ENCODE measurements around the gene DCTN1.
"Not testable (repeated sequence)": the region's sequence is repeated elsewhere in the genome, so short reads cannot be mapped to it uniquely, and the experiment has no call there.

The DCTN1 gene

DNA sequence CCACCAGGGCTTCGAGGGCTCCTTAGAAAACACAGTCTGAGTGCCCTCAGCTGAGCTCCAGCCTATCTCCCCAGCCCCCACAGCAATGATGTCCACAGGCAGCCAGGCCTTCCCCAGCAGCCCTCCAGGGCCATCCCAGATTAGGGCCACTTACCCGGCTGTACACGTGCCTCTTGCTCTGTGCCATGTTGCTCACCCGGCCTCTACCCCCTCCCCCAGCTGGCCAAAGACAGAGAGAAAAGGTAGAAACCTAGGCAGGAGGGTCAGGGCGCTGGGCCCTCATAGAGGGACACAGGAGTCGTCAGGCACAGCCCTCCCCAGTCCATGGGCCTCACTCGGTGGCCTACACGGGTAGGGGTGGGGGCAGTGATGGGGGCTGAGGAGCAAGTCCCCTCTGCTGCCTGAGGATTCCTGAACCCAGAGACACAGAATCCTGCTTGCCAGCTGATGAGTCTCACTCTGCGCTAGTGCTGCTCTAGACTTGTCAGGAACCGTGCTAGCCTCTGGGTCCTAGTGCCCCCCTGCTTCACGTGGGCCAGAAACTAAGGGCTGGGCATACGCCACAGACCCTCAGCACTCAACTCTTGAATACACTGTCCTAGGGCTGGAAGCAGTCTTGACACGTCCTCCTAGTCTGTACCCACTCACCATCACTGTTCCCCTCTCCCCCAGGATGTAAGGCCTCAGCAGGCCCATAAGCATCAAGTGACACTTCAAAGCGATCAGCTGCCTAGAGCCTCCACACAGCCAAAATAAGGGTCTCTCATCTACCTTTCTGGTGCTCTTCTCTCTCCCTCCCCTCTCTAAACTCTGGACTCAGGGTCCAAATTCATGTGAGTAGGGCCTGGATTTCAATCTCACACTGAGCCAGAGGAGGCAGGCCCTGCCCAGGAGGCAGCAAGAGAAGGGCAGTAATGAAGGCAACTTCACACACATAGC, at the start of gene DCTN1:
Gene DCTN1, minus strand, starts transcription at position 461 of the 939 bp plus-strand sequence. Its CDS starts 274 bp downstream, at position 187.
- FAIRE-seq, result no peak

DNA sequence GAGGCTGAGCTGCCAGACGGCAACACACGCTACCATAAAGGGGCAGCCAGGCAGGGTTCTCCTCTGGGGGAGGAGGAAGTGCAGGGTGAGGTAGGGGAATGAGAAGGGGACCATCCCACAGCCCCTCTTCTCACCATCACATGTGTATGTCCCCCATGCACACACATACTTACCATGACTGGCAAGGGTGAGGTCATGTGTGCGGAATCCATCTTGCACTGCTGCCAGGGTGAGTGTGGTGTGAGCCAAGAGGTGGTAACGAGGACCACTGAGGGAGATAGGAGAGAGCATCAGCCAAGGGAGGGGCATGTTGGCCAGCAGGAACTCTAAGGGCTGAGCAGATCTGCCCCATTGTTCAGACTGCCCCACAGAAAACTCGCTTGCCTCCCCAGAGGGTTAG, 48.6 kb upstream of the DCTN1 start:
- FAIRE-seq, result no peak

DNA sequence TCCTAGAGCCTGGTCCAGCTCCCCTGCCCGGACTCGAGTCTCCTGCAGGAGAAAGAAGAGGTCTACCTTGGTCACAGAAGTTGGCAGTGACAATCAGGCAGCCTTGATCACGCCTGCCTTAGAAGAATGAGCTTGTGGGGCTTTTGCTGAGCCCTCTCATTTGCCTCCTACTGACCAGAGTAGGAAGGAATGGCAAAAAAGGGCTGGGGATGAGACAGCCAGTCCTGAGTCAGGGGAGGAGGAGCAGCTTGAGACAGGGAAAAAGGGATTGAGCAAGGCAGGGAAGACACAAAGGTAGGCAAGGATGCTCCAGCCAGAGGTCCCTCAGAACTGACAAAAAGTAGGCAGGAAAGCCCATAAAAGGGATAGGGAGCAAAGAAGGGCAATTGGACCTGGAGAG, 47.4 kb upstream of the DCTN1 start:
- no peak for FAIRE-seq

DNA sequence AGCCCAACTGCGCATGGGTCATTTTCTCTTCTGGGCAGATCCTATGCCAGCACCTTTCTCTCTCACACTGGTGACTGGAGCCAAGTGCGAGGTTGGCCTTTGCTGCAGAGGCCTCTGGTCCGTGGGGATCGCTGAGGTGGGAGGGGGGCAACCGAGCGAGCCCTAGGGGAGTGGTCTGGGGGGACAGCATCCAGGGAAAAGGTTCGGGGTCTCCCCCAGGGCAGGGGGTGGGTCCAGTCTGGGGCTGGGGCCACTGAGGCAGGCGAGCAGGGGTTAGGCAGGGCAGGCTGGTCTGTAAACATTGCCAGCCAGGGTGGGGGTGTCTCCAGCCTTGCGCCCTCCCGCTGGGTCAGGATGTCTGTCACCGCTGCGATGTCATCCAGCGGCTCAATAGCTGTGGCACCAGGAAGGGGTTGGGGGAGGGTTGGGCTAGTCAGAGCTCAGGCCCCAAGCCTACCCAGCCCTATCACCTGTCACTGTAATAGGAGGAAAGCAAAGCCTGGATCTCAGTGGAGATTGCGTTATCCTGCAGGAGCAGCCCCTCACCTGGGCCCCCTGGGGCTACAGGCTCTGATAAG, 46.2 kb upstream of the DCTN1 start:
- FAIRE-seq, result no peak

DNA sequence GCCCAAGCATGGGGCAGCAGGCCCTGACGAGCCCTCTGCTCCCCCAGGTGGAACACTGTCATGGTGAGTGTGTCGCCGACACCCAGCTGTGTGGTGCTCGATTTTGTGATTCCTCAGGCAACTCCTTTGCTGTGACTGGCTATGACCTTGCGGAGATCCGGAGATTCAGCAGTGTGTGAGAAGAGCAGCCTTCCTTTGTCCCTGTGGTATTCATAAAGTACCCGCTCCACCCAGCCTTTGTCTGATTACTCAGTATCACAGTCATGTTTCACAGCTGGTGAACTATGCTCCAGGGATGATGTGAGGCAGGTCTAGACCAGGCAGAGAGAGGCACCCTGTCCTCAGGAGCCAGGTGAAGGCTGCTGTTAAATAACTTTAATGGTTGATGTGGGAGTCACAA, 45.4 kb upstream of the DCTN1 start:
- FAIRE-seq, result no peak

DNA sequence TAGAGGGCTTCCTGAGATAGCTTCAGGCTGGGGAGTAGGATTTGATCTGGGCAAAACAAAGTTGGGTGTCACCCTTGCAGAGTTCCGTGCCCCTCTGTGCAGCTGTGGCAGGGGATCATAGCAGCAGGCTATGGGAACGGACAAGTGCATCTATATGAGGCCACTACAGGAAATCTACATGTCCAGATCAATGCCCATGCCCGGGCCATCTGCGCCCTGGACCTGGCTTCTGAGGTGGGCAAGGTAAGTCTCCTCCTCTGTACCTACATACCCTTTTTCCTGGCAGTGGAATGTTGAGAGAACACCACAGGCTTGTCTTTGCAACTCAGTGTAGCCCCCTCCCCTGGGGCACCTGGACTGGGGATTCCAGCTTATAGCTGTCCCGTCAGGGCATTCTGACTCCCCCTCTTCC, 44.9 kb upstream of the DCTN1 start:
- no peak for FAIRE-seq

DNA sequence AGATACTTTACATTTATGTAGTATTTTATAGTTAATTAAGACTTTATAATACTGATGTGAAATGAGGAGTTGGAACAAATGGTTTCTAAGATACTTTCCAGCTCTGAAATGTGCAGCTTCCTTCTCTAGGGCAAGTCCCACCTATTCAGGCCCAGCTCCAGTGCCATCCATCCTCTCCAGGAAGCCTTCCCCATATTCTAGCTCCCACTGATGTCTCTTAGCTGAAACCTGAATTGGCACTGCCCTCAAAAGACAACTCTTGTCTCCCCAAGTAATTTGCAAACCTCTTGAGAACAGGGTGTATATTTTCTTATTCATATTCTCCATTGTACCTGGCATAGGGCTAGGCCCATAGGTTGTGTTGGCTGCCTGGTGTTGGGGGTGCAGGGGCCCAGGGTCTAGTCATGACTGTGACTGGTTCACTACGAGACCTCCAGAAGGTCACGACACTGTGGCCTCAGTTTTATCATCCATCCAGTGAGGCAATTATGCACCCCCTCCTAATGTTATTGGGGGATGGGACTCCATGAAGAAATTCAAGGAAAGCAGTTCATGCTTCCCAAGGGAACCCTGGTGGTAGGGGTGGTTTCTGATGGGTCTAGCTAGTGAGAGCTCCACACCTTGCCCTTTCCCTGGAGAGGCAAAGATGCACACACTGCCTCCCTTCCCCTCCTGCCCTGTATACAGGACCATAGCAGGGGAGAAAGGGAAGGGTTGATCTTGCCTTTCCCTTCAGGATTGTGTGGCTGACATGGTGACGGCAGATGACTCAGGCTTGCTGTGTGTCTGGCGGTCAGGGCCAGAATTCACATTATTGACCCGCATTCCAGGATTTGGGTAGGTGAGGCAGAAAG, 44.3 kb upstream of the DCTN1 start:
- FAIRE-seq, result no peak

DNA sequence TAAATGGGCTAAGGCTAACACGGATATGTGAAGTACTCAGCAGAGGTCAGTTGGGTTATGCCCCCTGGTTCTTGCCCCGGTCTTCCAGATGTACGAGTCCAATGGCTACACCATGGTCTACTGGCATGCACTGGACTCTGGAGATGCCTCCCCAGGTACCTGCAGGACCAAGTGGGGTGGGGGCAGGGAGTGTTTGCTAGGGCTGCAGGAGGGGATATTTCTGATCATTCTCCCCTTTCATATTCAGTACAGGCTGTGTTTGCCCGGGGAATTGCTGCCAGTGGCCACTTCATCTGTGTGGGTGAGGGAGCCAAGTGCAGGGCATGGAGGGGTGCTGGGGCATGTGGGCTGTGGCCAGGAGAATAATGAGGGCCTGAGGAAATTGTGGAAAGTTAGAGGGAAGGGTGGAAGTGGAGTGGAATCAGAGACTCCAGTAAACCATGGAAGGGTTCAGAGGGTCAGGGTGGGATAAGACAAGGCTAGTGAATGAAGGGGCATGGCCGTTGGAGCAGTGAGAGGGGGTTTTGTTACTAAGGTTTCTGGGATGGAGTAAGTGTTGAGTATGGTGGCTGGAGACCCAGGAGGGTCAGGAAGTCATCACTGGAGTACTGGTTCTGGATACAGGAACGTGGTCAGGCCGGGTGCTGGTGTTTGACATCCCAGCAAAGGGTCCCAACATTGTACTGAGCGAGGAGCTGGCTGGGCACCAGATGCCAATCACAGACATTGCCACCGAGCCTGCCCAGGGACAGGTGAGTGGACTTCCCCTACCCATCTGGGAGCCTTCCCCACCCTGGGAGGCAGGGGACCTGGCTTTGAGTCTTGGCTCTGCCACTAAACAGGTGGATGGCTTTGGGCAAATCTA, 43.4 kb upstream of the DCTN1 start:
- FAIRE-seq, result no peak

DNA sequence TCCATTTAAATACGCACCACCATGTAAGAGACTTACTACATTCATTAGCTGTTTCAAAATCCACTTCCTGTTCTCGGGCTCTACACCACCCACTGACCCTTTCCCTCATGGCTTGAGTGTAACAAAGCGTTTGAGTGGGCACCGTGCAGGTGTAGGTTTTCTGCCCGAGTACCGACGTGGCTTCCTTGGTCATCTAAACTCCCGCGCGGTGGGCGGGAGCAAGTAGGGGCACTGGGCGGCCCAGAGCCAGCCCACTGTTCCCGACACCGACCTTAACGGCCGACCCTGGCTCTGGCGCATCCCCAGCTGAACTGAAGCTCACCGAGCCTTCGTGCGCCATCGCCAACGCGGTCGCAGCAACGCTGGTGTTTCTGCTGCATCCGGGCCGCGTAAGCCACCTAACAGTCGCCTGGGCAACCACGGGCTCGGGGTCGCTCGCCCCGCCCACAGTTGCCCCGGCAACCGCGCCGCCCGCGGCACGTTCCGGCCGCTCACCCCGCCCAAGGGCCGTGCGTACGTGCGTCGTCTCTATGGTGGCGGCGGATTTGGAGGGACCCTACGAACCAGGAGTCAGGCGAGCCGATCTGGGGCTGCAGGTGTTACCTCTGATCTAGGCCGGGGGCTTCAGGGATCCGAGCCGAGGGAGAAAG, 41.2 kb upstream of the DCTN1 start, which contains the start of the genes C2orf81 and WDR54:
Gene C2orf81, minus strand, starts transcription at position 399 of the 650 bp plus-strand sequence. Its CDS starts 59 bp downstream, at position 340.
Gene WDR54, plus strand, starts transcription at position 510 of the 650 bp plus-strand sequence. CDS start 424 bp downstream, outside the sequence.
- no peak for FAIRE-seq

DNA sequence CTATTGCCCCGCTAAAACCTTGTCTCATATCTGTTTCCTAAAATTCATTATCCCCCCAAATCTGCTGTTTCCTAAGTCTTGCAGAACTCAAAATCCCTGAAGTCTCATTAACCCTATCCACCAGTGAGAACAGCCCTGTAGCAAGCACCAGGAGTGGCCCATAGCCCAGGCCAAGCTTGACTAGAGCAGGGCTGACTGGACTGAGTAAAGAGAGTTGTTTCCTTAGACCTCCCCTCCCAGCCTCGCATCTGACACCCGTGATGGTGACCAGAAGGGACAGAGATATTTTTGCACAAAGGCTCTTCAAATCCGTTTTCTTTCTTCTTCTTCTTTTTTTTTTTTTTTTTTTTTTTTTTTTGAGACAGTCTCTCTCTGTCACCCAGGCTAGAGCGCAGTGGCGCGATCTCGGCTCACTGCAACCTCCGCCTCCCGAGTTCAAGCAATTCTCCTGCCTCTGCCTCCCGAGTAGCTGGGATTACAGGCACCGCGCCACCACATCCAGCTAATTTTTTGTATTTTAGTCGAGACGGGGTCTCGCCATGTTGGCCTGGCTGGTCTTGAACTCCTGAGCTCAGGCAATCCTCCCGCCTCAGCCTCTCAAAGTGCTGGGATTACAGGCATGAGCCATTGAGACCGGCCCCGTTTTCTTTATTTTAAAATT, 40.5 kb upstream of the DCTN1 start:
- FAIRE-seq, result not testable (repeated sequence)

DNA sequence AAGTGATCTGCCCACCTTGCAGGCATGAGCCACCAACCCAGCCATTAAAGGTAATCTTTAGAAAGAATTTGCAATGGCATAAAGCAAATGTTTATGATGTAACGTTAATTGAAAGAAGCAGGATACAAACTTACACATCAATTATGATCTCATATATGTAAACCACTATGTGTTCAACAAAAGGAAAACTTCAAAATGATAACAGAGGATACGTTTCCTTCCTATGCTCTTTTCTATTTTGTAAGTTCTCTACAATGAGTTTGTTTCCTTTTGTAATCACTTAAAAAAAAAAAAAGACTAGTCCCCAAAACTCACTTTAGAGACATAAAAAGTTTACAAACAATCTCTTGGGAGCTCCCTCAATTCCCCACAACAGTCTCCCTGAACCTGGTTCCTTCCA, 39.9 kb upstream of the DCTN1 start:
- FAIRE-seq, result no peak

DNA sequence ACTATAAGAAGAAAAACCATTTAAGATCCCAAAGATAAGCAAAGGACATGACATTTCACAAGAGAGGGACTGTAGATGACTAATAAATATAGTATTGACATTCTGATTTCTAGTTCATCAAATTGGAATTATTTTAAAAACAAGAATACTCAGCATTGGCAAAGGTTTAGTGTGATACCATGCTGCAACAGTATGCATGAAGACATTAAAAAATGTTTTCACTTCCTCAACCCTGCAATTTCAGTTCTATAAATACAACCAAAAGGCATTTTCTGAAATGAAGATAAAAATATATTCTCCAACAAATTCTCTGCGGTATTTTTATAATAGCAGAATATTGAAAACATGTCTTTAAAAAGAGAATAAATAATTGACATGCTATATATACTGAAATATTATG, 39.2 kb upstream of the DCTN1 start:
- FAIRE-seq, result no peak

DNA sequence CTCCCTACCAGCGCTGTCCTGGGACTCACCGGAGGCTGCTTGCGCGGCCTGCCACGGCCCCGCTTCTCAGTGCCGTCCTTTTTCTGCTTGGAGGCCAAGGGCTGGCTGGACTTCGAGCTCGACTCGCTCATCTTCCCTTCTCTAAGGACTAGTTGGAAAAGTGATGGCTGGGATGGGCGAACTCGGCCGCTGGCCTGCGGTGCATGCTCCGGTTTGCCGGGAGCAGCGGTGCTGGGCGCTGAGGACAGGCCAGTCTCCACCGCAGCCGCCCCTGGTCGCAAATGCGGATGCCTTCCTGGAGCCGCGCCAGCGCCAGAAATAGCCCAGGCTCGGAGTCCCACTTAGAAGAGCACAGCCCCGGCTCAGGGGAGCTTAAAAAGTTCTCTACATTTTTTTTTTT, 38.2 kb upstream of the DCTN1 start:
- no peak for FAIRE-seq

DNA sequence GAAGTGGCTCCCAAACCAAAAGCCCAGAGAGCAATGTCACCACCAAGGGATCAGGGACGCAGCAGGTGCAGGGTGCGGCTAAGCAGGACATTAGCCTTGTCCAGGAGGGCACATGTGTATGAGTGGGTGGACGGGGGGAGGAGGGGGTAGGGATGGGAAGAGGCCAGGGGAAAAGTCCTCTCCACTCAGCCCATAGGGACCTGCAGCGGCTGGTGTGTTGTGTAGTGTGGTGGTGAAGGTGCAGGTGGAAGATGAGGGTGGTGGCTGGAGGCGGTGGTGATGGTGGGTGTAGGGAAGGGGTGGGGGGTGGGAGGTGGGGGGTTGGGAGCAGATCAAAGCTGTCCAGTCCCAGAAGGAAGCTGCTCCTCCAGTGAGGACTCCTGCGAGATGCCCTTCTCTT, 37.7 kb upstream of the DCTN1 start:
- no peak for FAIRE-seq

DNA sequence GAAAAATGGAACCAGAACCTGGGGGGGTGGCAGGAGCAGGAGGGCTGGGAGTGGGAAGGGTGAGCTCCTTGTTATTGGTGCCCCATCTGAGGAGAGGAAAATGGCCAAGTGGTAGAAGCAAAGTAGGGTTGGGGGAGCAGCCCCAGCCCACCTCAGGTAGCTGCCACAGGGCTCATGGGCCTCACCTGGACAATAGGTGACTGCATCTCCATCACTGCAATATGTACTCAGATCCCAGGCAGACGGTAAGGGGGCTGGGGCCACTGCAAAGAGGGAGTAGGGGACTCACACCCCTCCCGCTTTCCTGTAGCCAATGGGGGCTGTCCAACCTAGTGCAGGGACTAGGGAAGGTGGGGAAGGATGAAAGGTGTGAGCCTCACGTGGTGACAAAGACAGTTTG, 37.1 kb upstream of the DCTN1 start:
- FAIRE-seq, result no peak

DNA sequence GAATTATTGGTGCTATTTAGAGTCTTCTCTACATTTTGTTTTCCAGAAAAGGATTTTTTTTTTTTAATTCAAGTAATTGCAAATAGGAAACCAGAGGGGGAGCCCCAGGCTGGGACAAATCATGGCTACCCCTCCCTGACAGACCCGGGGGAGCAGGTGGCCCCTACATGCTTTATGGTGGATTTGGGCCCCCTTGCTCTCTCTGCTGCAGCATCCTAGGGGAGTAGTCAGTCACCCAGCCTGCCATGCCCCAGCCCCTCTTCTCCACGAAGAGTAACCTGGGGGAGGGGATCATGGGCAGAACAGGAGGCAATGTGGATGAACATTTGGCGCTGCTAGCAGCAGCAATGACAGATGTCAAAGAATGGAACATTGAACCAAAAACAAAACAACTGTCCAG, 36.7 kb upstream of the DCTN1 start:
- no peak for FAIRE-seq

DNA sequence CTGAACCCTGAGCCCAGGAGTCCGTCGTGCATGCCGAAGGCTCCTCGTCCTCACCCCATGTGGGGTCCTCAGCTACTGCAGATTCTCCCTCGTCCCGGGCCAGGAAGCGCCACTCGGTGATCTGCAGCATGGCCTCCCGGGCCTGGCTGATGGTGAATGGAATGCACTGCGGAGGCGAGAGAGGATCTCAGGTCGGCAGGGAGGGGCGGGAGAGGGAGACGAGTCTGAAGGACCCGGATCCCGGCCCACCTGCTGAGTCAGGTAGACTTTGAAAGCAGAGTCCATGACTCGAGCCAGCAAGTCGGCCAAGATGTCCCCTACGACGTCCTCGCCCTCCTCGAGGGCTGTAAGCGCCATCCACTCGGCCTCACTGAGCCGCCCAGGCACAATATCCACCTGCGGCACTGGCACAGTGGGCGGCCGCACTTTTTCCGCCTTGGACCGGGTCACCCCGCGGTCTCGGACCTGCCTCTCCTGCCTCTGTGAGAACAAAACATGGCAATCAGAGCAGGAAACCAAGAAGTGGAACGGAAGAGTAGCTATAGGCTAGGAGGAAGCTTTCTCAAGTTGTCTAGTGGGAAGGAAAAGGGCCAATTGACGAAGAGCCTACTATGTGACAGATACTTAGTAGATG, 35.8 kb upstream of the DCTN1 start:
- no peak for FAIRE-seq

DNA sequence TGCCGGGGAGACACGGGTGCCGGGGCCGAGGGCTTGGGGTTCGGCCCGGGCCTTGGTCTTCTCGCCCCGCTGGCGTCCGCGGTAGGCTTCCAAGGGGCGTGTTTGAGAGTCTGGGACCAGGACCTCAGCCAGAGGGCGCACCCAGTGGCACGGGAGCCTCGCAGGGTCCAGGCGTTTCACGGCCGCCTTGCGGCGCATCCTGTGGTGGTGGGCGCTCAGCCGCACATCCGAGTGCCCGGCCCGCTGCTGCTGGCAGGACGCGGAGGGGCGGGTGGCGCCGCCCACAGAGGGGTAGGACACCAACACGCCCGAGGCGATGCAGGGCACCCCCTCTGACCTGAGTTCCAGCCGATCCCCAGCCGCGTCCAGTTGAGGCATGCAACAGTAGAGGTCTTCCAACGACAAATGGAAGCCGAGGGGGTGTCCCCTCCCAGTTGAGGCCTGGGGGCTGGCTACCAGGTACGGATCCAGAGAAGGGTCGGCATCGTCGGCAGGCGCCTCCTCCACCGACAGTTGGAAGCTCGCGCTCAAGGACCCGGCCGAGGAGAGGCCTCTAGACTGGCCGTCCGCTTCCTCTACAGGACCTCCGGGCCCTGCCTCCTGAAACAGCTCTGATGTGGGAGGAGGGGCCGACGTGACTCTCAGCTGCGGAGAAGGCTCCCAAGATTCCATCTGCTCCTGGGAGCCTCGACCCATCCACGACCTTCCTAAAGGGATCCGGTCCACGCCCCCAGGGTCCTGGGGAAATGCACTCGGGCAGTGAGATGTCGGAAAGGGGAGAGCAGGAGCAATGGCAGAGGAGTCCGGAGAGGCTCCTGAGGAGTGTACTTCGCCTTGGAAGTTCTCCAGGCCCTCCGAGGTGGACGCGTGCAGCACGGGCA, 35.0 kb upstream of the DCTN1 start:
- FAIRE-seq, result no peak

DNA sequence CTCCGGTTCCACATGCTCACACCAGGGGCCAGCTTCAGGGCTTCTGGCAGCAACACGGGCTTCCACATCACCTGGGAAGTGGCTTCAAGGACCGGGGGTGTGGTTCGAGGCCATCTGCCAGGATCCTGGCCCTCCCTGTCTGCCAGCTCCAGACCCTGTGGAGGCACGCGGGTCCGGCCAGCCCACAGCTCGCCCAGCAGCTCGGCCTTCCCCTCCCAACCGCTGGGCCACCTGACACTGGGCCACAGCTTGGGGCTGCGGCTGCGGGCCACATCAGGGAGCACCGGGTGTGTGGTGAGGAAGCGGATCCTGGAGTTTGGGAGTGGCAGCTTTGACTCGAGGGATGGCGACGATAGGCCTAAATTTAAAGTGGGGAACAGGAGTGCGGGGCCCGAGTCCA, 34.3 kb upstream of the DCTN1 start:
- no peak for FAIRE-seq
